A549 treated with AZD9567 at 1 μM for 4 hours (cell line): ENCODE measurements around the gene PPP3CB. TPM values are rescaled to one million over a fixed set of nuclear protein-coding genes. Genes with fewer than 3 reads are reported as not detected.

Experiments used
- total RNA-seq: library from RNA; stranded (reverse); fragments of 200-300 nt; extraction: Qiagen RNA extraction; gene quantifications from 5 replicates; pipeline ENCODE4 v1.2.3, GENCODE V29; 2022; ENCODE audit not compliant: insufficient read depth

Gene PPP3CB
- total RNA-seq = 15.3 to 19.4 TPM (median 17.4 TPM) in 5 replicates

DNA sequence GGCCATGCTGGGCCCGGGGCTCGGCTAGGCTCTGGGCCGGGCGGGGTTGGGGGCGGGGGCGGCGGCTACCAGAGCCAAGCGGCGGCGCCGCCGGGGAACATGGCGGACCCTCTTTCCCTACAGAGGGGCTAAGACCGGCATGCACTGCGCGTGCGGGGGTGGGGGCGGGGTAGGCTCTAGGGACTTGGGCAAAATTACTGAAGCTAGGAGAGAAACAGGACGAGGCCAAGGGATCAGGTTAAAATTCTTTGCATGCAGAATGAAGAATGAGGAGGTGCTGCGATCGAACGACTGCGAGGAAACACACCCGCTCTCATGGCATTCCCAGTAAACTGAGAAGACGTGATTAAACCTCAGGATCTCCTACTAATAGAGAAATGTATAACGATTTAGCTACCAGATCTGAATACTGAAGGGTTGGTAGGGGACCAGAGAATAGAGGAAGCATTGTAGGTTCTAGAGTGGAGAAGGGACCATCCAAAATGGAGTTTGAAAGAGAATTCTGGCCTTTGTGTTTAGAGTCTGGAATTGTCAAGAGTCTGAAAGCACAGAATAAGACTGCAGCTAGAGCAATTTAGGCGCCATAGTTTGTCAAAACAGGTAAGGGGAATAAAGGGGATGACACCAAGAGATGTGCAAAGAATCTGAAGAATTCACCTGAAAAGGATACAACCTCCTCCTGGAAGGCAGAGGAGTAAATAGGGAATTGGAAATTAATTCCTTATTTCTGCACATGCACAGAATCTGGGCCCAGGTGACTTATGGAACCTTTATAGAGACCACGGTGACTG is at the start of gene PPP3CB:
PPP3CB (minus strand) TSS at position 141 of the 791 bp plus-strand sequence; CDS start at position 6, 135 bp downstream.

GRCh38 chr10:73433538-73433867 is 62.3 kb downstream of the PPP3CB start, which contains the start of gene MSS51:
MSS51 (minus strand) TSS chr10:73433561; CDS start chr10:73428284, 5,277 bp downstream.

DNA sequence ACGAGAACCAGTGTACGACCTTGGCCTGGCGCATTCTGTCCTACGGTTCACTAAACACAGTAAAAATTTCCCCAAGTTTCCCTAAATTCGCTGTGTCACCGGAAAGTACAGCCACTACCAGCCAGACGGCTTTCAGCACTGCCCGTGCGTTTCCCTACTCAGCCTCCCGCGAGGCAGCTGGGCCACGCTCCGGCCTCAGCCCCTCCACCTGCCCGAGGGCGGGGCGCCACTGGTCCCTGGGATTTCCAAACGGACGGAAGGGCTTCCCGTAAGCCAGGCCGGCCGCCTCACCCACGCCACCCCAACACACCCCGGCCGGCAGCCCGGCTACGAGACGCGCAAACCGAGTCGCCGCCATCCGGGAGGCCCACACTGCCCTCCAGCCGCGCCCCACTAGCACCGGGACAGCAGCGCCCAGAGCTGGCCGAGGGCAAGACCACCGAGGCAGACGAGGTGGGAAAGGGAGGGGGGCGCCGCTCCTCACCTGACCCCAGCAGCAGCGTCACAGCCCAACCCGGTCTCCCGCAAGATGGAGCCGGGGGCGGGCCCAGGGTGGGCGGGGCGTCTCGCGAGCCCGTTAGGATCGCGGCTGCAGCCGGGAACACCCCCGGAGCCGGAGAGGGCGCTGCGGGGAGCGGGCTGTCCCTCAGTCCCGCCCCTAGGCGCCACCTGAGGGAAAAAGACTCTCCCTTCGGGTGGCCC is 82.1 kb downstream of the PPP3CB start, which contains the start of gene ANXA7:
ANXA7 (minus strand) TSS at position 531 of the 702 bp plus-strand sequence. CDS start 13,202 bp downstream, outside the sequence.

Other genes starting within 250 kb of the PPP3CB start
- 53.7 to 56.0 TPM (median 54.8 TPM) in 5 replicates for gene DNAJC9, start 248.8 kb downstream of the PPP3CB start, total RNA-seq
- gene MRPS16, start 243.4 kb downstream of the PPP3CB start, total RNA-seq = 94.5 to 186 TPM (median 178 TPM) in 5 replicates
- gene CFAP70, start 137.2 kb downstream of the PPP3CB start, total RNA-seq = 0.17 to 0.28 TPM (median 0.24 TPM) in 4 of 5 replicates, not detected in the other
- gene ANXA7, start 82.0 kb downstream of the PPP3CB start, total RNA-seq = 111 to 126 TPM (median 116 TPM) in 5 replicates
- gene MSS51, start 62.5 kb downstream of the PPP3CB start, total RNA-seq = 0.48 to 0.65 TPM (median 0.59 TPM) in 4 of 5 replicates, not detected in the other
- 9.7 to 13.1 TPM (median 12.0 TPM) in 5 replicates for gene USP54, start 95.3 kb upstream of the PPP3CB start, total RNA-seq
- 0.05 TPM in 1 of 5 replicates, not detected in the others for gene MYOZ1, start 145.4 kb upstream of the PPP3CB start, total RNA-seq
- 0.01 TPM in 1 of 5 replicates, not detected in the others for gene SYNPO2L, start 160.0 kb upstream of the PPP3CB start, total RNA-seq
- 3.2 to 4.0 TPM (median 3.4 TPM) in 5 replicates for gene AGAP5, start 202.1 kb upstream of the PPP3CB start, total RNA-seq
- 45.5 to 58.3 TPM (median 56.7 TPM) in 5 replicates for gene SEC24C, start 248.3 kb upstream of the PPP3CB start, total RNA-seq